GM10847 (cell line): ENCODE results near the gene CHKA.

Experiments
- POLR2A ChIP-seq: IDR thresholded peaks from 2 replicates; pipeline ENCODE4 v1.6.1; 2011; ENCODE audit not compliant: insufficient read length; ENCODE audit errors: extremely low read depth

CHKA gene

GRCh38 chr11:68028802-68029545 lies 92.2 kb downstream of the CHKA start:
- TF ChIP-seq POLR2A: no peak

DNA sequence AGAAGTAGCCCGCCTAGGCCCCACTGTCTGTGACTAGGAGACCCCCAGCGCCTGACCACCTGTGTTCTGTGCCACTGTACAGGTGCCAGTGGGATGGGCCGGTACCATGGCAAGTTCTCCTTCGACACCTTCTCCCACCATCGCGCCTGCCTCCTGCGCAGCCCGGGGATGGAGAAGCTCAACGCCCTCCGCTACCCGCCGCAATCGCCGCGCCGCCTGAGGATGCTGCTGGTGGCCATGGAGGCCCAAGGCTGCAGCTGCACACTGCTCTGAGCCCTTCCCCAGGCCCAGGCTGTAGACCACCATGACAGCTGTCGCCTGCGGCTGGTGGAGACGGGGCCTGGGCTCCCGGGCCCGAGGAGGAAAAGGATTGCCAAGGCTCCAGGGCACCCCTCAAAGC lies 93.5 kb downstream of the CHKA start:
- no peak for TF ChIP-seq POLR2A

DNA sequence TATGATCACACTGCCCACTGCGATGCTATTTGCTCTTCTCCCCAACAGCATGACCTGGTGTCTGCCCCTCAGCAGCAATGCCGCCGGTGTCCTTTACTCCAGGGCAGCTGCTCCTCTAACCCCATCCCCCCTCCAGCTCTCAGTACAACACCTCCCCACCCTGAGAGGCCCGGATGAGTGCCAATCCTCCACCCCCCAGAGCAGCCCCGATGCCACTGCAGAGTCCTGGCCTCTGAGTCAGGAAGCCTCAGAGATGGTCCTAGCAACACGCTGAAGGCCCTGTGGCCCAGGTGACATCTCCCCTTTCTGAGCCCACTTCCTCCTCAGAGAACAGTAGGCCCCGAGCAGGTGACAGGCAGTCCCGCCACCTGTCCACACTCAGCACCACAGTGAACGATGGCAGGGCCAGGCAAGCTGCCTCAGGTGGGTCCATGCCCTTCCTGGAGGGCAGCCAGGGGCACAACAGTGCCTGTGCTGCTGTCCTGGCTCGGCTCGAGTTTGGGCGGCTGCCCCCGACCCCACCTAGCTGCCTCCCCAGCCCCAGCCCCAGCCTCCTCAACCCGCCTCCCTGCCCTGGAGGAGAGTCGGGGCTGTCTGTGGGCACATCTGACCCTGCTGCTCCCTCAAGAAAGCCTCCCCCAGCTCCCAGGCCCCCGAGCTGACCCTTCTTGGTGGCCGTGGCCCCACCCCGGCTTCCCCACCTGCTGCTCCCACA lies 94.6 kb downstream of the CHKA start:
- no peak for TF ChIP-seq POLR2A

GRCh38 chr11:68025047-68025446 lies 96.1 kb downstream of the CHKA start:
- TF ChIP-seq POLR2A: no peak

DNA sequence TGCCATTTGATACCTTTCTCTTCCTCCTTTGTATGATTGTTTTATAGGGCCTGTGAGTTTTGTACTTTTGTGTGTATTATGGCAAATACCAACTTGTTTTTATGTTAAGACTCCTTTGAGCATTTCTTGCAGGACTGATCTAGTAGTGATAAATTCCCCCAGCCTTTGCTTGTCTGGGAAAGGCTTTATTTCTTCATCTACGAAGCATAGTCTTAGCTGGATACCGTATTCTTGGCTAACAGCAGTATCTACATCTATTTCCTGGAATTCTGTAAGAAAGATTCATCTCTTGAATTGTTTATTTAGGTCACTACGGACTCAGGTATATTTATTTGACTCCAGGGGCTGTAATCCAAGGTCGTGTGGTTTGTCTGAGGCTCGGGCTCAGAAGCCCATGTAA lies 96.7 kb downstream of the CHKA start:
- no peak for TF ChIP-seq POLR2A

DNA sequence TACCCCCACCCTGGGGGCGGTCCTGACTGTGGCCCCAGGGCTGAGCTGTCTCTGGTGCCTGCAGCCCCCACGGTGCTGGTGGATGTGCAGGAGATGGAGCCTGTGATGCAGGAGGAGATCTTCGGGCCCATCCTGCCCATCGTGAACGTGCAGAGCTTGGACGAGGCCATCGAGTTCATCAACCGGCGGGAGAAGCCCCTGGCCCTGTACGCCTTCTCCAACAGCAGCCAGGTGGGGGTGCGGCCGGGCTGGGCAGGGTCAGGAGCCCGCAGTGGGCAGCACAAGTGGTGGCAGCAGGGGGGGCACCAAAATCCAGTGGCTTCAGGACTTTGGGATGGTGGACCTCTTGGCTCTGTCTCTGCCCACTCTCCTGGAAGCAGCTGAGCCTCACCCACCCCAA lies 98.7 kb downstream of the CHKA start:
- TF ChIP-seq POLR2A: no peak

- TF ChIP-seq POLR2A: no peak
Measured at GRCh38 chr11:68021167-68021787, 99.9 kb downstream of the CHKA start.

GRCh38 chr11:68020575-68020974 lies 100.6 kb downstream of the CHKA start:
- TF ChIP-seq POLR2A: no peak

GRCh38 chr11:68019486-68019885 lies 101.7 kb downstream of the CHKA start:
- TF ChIP-seq POLR2A: no peak

GRCh38 chr11:68018730-68019190 lies 102.4 kb downstream of the CHKA start:
- no peak for TF ChIP-seq POLR2A

- no peak for TF ChIP-seq POLR2A
Measured at GRCh38 chr11:68017980-68018729, 103.0 kb downstream of the CHKA start.

DNA sequence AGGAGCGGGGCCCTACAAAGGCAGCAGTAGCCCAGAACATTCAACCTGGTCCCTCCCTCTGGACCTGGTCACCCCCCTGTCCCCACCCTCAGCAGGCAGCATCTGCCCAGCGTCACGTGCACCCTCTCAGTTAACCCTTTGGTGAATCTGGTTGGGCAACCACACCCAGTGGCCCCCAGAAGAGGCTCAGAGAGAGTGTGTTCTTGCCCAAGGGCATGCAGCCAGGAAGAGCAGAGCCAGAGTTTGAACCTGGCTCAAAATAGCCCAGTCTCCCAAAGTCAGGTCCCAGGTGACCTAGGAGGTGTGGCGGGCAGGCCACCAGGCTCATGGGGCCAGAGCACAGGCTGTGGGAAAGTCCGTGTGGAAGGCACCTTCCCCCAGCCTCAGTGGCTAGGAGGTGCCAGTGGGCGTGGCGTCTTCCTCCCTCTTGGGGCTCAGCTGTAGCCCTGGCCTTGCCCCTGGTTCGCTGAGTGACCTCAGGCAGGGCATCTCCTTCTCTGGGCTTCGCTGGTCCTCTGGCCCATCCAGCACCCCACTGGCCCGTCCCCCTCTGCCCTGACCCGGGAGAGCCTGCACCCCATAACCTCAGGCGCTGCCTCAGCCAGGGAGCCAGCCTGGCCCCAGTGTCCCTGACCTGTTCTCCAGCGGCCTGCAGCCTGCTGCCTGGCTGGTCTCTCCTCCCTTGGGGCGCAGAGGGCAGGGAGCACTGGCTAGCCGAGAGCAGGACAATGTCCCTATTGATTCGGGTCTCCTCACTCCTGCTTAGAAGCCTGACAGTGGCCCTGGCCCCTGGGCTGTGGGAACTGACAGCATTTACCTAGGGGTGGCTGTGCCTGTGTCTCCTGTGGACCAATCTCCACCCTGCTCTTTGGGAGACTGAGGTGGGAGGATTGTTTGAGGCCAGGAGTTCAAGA lies 104.0 kb downstream of the CHKA start:
- no peak for TF ChIP-seq POLR2A

DNA sequence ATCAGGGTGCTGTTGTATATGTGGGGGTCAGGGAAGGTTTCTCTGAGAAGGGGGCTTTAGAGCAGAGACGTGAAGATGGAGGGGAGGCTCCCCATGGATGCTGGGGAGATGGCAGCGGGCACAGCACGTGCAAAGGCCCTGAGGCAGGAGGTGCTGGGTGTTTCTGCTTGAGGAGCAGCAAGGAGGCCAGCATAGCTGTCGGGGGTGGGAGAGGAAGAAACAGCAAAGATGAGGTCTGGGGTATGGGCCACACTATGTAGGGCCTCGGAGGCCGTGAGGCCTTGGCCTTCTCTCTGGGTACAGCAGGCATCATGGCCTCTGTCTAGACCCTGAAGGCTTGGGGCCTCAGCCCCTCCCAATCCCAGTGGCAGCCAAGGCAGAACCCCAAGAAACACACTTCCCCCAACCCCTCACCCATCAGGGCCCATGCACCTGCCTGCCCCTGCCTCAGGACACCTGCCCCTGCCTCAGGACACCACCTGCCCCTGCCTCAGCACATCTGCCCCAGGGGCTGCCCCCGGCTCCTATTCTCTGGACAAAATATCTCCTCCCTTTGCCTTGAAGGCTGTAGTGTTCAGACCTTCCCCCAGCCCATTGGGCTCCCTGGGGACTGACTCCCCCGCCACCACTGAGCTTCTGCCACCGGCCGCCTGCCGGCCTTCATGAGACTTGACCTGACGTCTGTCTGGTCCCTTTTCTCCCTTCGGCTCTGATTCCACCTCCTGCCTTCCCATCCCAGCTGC lies 104.9 kb downstream of the CHKA start:
- no peak for TF ChIP-seq POLR2A

DNA sequence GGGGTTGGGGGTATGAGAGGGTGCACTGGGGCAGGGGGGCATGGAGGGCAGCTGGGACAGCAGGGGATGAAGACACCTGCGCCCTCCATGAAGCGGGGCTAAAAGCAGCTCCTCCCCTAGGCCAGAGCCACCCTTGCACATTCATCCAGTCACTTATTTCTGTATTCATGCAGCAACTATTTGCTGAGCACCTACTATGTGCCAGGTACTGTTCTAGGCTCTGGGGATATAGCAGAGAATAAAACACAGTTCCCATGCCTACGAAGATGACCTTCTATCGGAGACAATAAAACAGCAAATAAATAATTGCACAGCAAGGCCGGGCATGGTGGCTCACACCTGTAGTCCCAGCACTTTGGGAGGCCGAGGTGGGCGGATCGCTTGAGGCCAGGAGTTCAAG lies 105.7 kb downstream of the CHKA start:
- TF ChIP-seq POLR2A: no peak
